ENCODE data around the gene LMNB1. TPM values are rescaled to one million over a fixed set of nuclear protein-coding genes. Genes with fewer than 3 reads are reported as not detected.
"Not testable (repeated sequence)": the region's sequence is repeated elsewhere in the genome, so short reads cannot be mapped to it uniquely, and the experiment has no call there.

LMNB1 gene
- total RNA-seq, 2 experiments from 2014 or later = 384 to 396 TPM

DNA sequence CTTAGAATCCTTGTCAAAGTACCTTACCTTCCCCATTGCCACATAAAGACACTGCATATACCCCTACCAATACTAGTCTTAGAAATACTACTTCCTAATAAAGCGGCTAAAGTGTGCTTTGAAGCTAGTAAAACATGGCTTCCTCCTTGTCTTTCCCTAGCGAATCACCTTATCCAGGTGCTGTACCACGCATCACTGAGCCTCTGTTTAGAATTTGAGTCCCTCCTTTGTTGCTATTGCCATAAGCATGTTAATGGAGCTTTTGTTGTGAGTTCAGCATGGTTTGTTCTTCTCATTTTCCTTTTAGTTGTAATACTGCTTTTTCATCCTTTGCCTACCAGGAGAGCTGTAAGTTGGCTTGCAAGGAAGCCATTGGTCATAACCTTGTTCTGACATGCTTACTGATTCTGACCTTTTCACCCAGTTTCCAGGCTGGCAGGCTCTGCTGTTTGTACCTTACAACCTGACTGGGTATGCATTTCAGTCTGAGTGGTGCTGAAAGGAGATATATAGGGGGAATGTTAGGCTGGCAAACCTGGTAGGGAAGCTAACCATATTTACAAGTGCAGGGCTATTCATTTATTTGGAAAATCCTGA lies 49.8 kb downstream of the LMNB1 start:
- ATAC-seq (no peak), DNase-seq (no peak)
- Mint-ChIP-seq H3K4me3 (no peak overlapping the region), H3K36me3 (ENCODE audit: low read depth) (peaks cover 80% of the 10 kb centered on the region), H3K27ac (no peak overlapping the region), H3K27me3 (ENCODE audit: low read depth) (no peaks in the 10 kb centered on the region), H3K4me1 (ENCODE audit: low read depth) (no peaks in the 10 kb centered on the region), H3K9me3 (ENCODE audit: insufficient read depth) (no peaks in the 10 kb centered on the region)
- POLR2A ChIA-PET = interaction anchor here (0.8 to 1.1 kb wide), 3 partner anchors 8 to 27 kb away, joined by 3 read pairs; no protein-coding TSS in a partner anchor
- CTCF ChIA-PET = interaction anchor here (1.2 to 1.6 kb wide), 5 partner anchors 11 to 226 kb away, joined by 3 to 7 read pairs (median 5); partner anchors contain the start of gene PHAX

DNA sequence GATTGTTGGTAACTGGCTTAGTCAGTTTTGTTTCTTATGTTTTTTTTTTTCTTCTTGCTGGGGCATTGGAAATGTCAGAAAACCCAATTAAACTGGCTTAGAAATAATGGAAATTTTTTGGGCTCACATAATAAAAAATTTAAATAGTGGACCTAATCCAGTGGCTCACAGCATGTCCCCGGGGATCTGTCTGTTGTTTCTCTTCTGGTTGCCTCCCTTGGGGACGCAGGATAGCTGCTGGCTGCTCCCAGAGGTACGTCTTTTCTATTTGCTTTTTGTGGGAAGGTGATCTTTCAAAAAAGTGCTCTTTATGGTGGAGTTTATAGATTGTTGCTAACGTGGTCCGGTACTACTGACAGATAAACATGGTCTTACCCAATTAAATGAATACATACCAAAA lies 52.2 kb downstream of the LMNB1 start:
- ChIA-PET POLR2A (no interaction called here), CTCF (interaction anchor here (1.3 kb wide), 1 partner anchor 206 kb away, joined by 3 read pairs; no protein-coding TSS in a partner anchor)
- DNase-seq = no peak
- H3K27me3 Mint-ChIP-seq (ENCODE audit: low read depth) = no peaks in the 10 kb centered on the region
- peaks cover 80% of the 10 kb centered on the region for H3K36me3 Mint-ChIP-seq (ENCODE audit: low read depth)
- peak overlapping the region; percentile 7 for H3K27ac Mint-ChIP-seq
- no peaks in the 10 kb centered on the region for H3K4me1 Mint-ChIP-seq (ENCODE audit: low read depth)
- H3K4me3 Mint-ChIP-seq = no peak overlapping the region
- ATAC-seq = no peak
- no peaks in the 10 kb centered on the region for H3K9me3 Mint-ChIP-seq (ENCODE audit: insufficient read depth)

DNA sequence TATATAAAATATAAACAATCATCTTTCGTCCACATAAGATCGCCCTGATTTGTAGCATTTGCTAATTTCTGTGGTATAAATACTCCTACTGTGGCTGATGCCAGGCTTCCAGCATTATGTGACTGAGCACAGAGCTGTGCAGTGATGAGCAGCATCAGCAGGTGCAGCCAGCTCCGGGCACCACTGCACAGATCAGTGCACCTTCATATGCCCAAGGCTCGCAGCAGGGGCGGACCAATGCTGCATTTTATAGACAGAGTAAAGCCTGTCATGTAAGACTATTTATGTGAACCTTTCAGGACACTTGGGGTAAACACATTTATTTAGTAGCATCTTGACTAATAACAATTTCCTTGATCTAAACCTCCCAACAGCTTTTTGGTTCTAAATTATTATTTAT lies 53.1 kb downstream of the LMNB1 start:
- DNase-seq (no peak), ATAC-seq (no peak)
- no peak overlapping the region for H3K4me3 Mint-ChIP-seq
- no peaks in the 10 kb centered on the region for H3K9me3 Mint-ChIP-seq (ENCODE audit: insufficient read depth)
- CTCF ChIA-PET = interaction anchor here (0.9 to 1.4 kb wide), 3 partner anchors 21 to 205 kb away, joined by 3 read pairs; no protein-coding TSS in a partner anchor
- POLR2A ChIA-PET = no interaction called here
- no peaks in the 10 kb centered on the region for H3K4me1 Mint-ChIP-seq (ENCODE audit: low read depth)
- no peak overlapping the region for H3K27ac Mint-ChIP-seq
- H3K36me3 Mint-ChIP-seq (ENCODE audit: low read depth) = peaks cover 81% of the 10 kb centered on the region
- no peaks in the 10 kb centered on the region for H3K27me3 Mint-ChIP-seq (ENCODE audit: low read depth)

DNA sequence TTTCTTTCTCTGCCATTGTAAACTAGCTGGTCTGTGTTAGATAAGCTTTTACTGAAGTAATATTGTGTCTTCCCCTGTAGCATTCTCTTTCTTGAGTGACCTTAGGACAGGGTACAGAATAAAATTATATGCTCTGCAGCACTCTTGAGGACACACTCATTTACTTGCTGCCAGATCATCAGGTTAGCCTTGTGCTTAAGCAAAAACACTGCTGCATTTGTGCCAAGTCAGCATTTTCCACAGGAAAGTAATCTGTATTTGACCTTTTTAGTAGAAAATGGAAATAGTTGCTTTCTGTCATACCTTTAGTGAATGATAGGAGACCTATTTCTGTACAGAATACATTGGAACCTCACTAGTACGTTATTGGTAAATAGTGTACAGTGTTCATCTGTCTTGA lies 54.2 kb downstream of the LMNB1 start:
- POLR2A ChIA-PET = interaction anchor here (1.0 to 1.3 kb wide), 2 partner anchors 22 to 54 kb away, joined by 3 to 4 read pairs; partner anchors contain the start of gene LMNB1
- Mint-ChIP-seq H3K4me1 (ENCODE audit: low read depth) (no peaks in the 10 kb centered on the region), H3K36me3 (ENCODE audit: low read depth) (peaks cover 81% of the 10 kb centered on the region), H3K4me3 (no peak overlapping the region), H3K9me3 (ENCODE audit: insufficient read depth) (no peaks in the 10 kb centered on the region), H3K27ac (no peak overlapping the region), H3K27me3 (ENCODE audit: low read depth) (no peaks in the 10 kb centered on the region)
- no peak for ATAC-seq
- no peak for DNase-seq
- CTCF ChIA-PET = interaction anchor here (0.8 to 1.4 kb wide), 3 partner anchors 10 to 50 kb away, joined by 3 read pairs; no protein-coding TSS in a partner anchor

DNA sequence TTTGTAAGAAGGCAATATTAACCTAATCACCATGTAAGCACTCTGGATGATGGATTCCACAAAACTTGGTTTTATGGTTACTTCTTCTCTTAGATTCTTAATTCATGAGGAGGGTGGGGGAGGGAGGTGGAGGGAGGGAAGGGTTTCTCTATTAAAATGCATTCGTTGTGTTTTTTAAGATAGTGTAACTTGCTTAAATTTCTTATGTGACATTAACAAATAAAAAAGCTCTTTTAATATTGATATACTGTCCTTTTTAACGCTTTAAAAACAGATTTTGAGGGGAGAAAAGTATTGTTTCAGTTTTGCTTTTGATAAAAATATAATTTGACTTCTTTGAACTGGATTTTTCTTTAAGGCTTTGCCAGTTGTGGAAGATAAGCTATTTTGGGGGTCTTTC lies 59.8 kb downstream of the LMNB1 start:
- Mint-ChIP-seq H3K27ac (no peak overlapping the region), H3K4me3 (no peak overlapping the region), H3K4me1 (ENCODE audit: low read depth) (no peaks in the 10 kb centered on the region), H3K27me3 (ENCODE audit: low read depth) (no peaks in the 10 kb centered on the region), H3K36me3 (ENCODE audit: low read depth) (peaks cover 70% of the 10 kb centered on the region), H3K9me3 (ENCODE audit: insufficient read depth) (no peaks in the 10 kb centered on the region)
- DNase-seq (no peak), ATAC-seq (no peak)
- POLR2A ChIA-PET = no interaction called here
- CTCF ChIA-PET = interaction anchor here (1.9 kb wide), 1 partner anchor 10 kb away, joined by 7 read pairs; no protein-coding TSS in a partner anchor

DNA sequence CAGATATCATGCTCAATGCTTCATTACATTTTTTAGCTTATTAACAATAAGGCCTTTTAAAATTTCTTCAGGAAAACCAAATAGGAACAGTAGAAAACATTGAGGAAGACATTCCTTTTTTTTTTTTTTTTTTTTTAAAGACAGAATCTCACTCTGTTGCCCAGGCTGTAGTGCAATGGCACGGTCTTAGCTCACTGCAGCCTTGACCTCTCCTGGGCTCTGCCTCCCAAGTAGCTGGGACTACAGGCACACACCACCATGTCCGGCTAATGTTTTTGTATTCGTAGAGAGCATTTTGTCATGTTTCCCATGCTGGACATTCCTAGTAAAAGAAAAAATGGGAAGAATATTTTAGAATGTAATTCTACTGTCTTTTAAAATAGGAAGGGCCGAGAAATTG lies 60.3 kb downstream of the LMNB1 start:
- POLR2A ChIA-PET = interaction anchor here (0.9 to 2.1 kb wide), 2 partner anchors 16 to 59 kb away, joined by 3 to 8 read pairs; no protein-coding TSS in a partner anchor
- ATAC-seq (no peak), DNase-seq (no peak)
- Mint-ChIP-seq H3K4me3 (no peak overlapping the region), H3K9me3 (ENCODE audit: insufficient read depth) (no peaks in the 10 kb centered on the region), H3K27me3 (ENCODE audit: low read depth) (no peaks in the 10 kb centered on the region), H3K36me3 (ENCODE audit: low read depth) (peaks cover 72% of the 10 kb centered on the region), H3K4me1 (ENCODE audit: low read depth) (no peaks in the 10 kb centered on the region), H3K27ac (no peak overlapping the region)
- CTCF ChIA-PET = interaction anchor here (0.7 to 1.9 kb wide), 9 partner anchors 11 to 475 kb away, joined by 3 to 7 read pairs (median 4); no protein-coding TSS in a partner anchor

DNA sequence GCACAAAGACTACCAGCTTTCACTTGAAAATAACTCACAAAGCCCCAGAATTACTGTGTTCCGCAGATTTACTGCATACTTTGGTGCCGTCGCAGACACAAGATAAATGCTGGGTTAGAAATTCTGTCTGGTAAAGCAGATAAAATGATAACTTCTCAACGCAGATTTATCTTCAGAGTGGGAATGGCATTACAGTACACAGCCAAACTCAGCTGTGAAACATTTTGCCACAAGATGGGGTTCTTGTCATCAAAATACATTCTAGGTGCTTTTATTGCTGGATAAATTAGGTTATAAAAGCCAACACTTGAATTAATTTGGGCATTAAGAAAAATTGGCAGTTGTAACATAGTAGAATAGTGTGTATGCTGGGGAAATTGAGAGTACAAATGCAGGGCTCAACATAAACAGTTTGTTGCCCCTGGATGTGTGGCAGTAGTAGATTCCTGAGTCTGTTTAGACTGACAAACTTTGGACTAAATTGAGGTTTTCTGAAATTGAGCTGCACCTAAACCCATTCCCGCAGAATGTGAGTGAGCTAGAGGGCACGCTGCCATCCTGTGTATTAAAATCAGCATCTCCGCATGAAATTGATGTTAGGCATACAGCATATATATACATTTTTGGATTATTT lies 61.1 kb downstream of the LMNB1 start:
- CTCF ChIA-PET = interaction anchor here (0.7 to 1.9 kb wide), 9 partner anchors 11 to 475 kb away, joined by 3 to 7 read pairs (median 4); no protein-coding TSS in a partner anchor
- peaks cover 66% of the 10 kb centered on the region for H3K36me3 Mint-ChIP-seq (ENCODE audit: low read depth)

DNA sequence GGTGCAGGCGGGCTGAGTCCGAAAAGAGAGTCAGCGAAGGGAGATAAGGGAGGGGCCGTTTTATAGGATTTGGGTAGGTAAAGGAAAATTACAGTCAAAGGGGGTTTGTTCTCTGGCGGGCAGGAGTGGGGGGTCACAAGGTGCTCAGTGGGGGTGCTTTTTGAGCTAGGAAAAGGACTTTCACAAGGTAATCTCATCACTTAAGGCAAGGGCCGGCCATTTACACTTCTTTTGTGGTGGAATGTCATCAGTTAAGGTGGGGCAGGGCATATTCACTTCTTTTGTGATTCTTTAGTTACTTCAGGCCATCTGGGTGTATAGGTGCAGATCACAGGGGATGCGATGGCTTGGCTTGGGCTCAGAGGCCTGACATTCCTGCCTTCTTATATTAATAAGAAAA lies 62.5 kb downstream of the LMNB1 start:
- H3K4me3 Mint-ChIP-seq; DNase-seq; H3K9me3 Mint-ChIP-seq (ENCODE audit: insufficient read depth); ATAC-seq; H3K4me1 Mint-ChIP-seq (ENCODE audit: low read depth); POLR2A ChIA-PET; CTCF ChIA-PET; H3K27me3 Mint-ChIP-seq (ENCODE audit: low read depth): not testable (repeated sequence)
- H3K27ac Mint-ChIP-seq = peak overlapping the region; percentile 30
- H3K36me3 Mint-ChIP-seq (ENCODE audit: low read depth) = peaks cover 54% of the 10 kb centered on the region

More for the DNA sequence above, 61.1 kb downstream of the LMNB1 start:
- Mint-ChIP-seq H3K27me3 (ENCODE audit: low read depth) (no peaks in the 10 kb centered on the region), H3K4me3 (no peak overlapping the region), H3K4me1 (ENCODE audit: low read depth) (no peaks in the 10 kb centered on the region), H3K9me3 (ENCODE audit: insufficient read depth) (no peaks in the 10 kb centered on the region), H3K27ac (peak overlapping the region; percentile 47)
- DNase-seq (no peak), ATAC-seq (no peak)
- POLR2A ChIA-PET = interaction anchor here (0.9 to 2.1 kb wide), 2 partner anchors 15 to 60 kb away, joined by 3 to 8 read pairs; no protein-coding TSS in a partner anchor

DNA sequence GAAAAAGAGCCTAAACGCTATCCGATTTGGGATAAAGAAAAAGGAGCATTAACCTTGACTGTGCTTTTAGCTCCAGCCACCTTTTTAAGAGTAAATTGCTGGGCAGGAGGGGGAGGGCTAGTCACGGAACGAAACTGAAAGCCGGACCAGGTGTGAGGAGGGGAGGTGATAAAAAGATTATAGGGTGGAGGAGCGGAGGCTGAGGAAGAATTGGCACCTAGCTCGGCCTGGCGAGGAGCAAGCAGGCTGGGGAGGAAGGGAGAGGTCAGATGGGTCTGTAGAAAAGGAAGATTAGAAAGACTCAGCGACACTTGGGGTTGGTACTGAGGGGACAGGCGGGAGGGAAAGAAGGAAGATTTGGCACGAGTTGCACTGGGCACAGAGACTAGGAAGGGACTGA lies 66.4 kb downstream of the LMNB1 start:
- peak overlapping the region; percentile 28 for H3K27ac Mint-ChIP-seq

DNA sequence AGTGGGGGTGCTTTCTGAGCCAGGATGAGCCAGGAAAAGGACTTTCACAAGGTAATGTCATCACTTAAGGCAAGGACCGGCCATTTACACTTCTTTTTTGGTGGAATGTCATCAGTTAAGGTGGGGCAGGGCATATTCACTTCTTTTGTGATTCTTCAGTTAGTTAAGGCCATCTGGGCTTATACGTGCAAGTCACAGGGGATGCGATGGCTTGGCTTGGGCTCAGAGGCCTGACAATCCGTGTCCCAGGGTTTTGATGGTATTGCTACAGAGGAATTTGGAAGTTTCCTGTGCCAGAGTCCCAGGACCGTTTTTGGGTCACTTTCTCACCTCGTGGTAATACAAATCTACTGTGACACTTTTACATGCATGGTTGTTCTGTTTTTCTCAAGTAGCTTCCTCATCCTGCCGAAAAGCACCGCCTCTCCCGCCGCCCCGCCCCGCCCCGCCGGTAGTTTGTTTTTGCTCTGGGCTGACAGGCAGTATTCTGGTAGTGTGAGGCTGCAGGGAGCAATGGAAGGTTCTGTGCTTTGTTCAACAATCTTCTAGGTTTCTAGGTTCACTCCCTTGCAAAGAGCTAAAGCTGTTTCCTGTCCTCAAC lies 68.6 kb downstream of the LMNB1 start:
- H3K9me3 Mint-ChIP-seq (ENCODE audit: insufficient read depth); H3K27me3 Mint-ChIP-seq (ENCODE audit: low read depth); CTCF ChIA-PET; H3K4me3 Mint-ChIP-seq: not testable (repeated sequence)
- peaks cover 37% of the 10 kb centered on the region for H3K4me1 Mint-ChIP-seq (ENCODE audit: low read depth)
- peak; percentile 95 for ATAC-seq
- DNase-seq = peak; percentile 43
- POLR2A ChIA-PET = interaction anchor here (0.8 kb wide), 1 partner anchor 8 kb away, joined by 4 read pairs; no protein-coding TSS in a partner anchor
- H3K27ac Mint-ChIP-seq = peak overlapping the region; percentile 76
- peaks cover 18% of the 10 kb centered on the region for H3K36me3 Mint-ChIP-seq (ENCODE audit: low read depth)

More for the DNA sequence above, 66.4 kb downstream of the LMNB1 start:
- CTCF ChIA-PET; H3K9me3 Mint-ChIP-seq (ENCODE audit: insufficient read depth); H3K4me3 Mint-ChIP-seq; ATAC-seq; POLR2A ChIA-PET; DNase-seq; H3K27me3 Mint-ChIP-seq (ENCODE audit: low read depth): not testable (repeated sequence)
- Mint-ChIP-seq H3K4me1 (ENCODE audit: low read depth) (peaks cover 33% of the 10 kb centered on the region), H3K36me3 (ENCODE audit: low read depth) (peaks cover 24% of the 10 kb centered on the region)

DNA sequence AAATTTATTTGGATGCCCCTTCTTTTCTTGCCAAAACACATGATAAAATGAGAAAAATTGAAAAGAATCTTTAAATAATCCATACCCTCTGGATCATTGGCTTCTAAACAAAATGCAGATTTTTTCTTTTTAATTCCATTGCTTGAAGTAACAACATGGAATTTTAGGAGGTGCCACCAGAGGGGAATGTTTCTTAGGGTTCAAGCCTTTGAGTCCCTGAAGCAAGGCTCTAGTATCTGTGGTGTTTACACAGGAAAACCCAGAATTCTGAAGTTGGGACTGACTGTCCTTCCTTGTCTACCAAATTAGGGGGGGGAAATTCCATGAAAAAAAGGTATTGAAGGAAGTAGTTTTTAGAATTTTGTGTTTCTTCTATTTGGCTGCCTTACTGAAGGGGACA lies 69.4 kb downstream of the LMNB1 start:
- ATAC-seq (no peak), DNase-seq (no peak)
- CTCF ChIA-PET = no interaction called here
- POLR2A ChIA-PET = interaction anchor here (0.8 kb wide), 1 partner anchor 7 kb away, joined by 4 read pairs; no protein-coding TSS in a partner anchor
- peak overlapping the region; percentile 27 for H3K27ac Mint-ChIP-seq
- H3K4me1 Mint-ChIP-seq (ENCODE audit: low read depth) = peaks cover 45% of the 10 kb centered on the region
- H3K4me3 Mint-ChIP-seq = no peak overlapping the region
- no peaks in the 10 kb centered on the region for H3K27me3 Mint-ChIP-seq (ENCODE audit: low read depth)
- H3K9me3 Mint-ChIP-seq (ENCODE audit: insufficient read depth) = no peaks in the 10 kb centered on the region
- peaks cover 19% of the 10 kb centered on the region for H3K36me3 Mint-ChIP-seq (ENCODE audit: low read depth)

Measured in activated CD8-positive, alpha-beta T cell treated with anti-CD3 and anti-CD28 coated beads, Interleukin-2, amount 10 ng/mL, durations not matched to agents 7 days and 5 days (primary cell).